DND-41 (cell line): Measurements from ENCODE around the gene NEU2.

Source experiments
- ATAC-seq: fragments of 200-7000 bp; cut with Tn5 transposase; 3 replicates; pipeline ENCODE4 v1.9.1; 2021; ENCODE audit warnings: low read depth; ENCODE audit not compliant: insufficient read depth
- DNase-seq: peaks from one replicate; pipeline ENCODE4 v3.0.0-alpha.2; 2020
- H2AFZ ChIP-seq: 2 replicates; pipeline ENCODE4 v1.6.0; 2012; ENCODE audit warnings: low read depth, low read length
- H3K27ac ChIP-seq: 2 replicates; pipeline ENCODE4 v1.5.1; 2012; ENCODE audit warnings: low read length, inconsistent platforms
- H3K27me3 ChIP-seq: fragments of 200-600 bp; sonication (generic); 2 replicates; pipeline ENCODE4 v1.6.0; 2012; ENCODE audit warnings: low read length, mild to moderate bottlenecking, inconsistent platforms; ENCODE audit not compliant: insufficient read depth, poor library complexity
- H3K36me3 ChIP-seq: 2 replicates; pipeline ENCODE4 v1.5.1; 2012; ENCODE audit warnings: low read length, inconsistent platforms; ENCODE audit not compliant: insufficient read depth
- H3K4me1 ChIP-seq: 2 replicates; pipeline ENCODE4 v1.5.1; 2012; ENCODE audit warnings: mild to moderate bottlenecking, low read length; ENCODE audit not compliant: insufficient read depth
- H3K4me2 ChIP-seq: 2 replicates; pipeline ENCODE4 v1.6.0; 2012; ENCODE audit warnings: mild to moderate bottlenecking, moderate library complexity, low read length, inconsistent platforms; ENCODE audit not compliant: insufficient read depth
- H3K4me3 ChIP-seq, 2 experiments: fragments of 200-600 bp in 1 of 2; shearing (Covaris generic) in 1 of 2; 2 replicates each; pipeline ENCODE4 v1.5.1; 2012 to 2016; ENCODE audit warnings: inconsistent platforms in 2 of 2, low read length in 2 of 2, mild to moderate bottlenecking in 2 of 2, low read depth in 1 of 2, moderate library complexity in 1 of 2
- H3K79me2 ChIP-seq: 2 replicates; pipeline ENCODE4 v1.6.0; 2012; ENCODE audit warnings: low read length, inconsistent platforms; ENCODE audit not compliant: insufficient read depth
- H3K9ac ChIP-seq: 2 replicates; pipeline ENCODE4 v1.6.0; 2012; ENCODE audit warnings: low read depth, mild to moderate bottlenecking, inconsistent platforms, low read length, moderate library complexity
- H3K9me3 ChIP-seq: 2 replicates; pipeline ENCODE4 v1.5.1; 2012; ENCODE audit warnings: low read length, moderate library complexity, mild to moderate bottlenecking, inconsistent platforms; ENCODE audit not compliant: insufficient read depth, severe bottlenecking
- H4K20me1 ChIP-seq: 2 replicates; pipeline ENCODE4 v1.6.0; 2012; ENCODE audit warnings: low read length; ENCODE audit not compliant: insufficient read depth
- EZH2 ChIP-seq: IDR thresholded peaks from 3 replicates; pipeline ENCODE4 v1.6.1; 2012; ENCODE audit warnings: borderline replicate concordance, low read depth, mild to moderate bottlenecking, moderate library complexity, low read length, inconsistent platforms; ENCODE audit not compliant: severe bottlenecking
- TF ChIP-seq, protein P1 (sequence below): IDR thresholded peaks from 2 replicates; pipeline ENCODE4 v1.5.1; 2012; ENCODE audit warnings: borderline replicate concordance, low read length, moderate library complexity, mild to moderate bottlenecking; ENCODE audit not compliant: poor library complexity, severe bottlenecking; ENCODE audit errors: extremely low read depth

NEU2 gene

DNA sequence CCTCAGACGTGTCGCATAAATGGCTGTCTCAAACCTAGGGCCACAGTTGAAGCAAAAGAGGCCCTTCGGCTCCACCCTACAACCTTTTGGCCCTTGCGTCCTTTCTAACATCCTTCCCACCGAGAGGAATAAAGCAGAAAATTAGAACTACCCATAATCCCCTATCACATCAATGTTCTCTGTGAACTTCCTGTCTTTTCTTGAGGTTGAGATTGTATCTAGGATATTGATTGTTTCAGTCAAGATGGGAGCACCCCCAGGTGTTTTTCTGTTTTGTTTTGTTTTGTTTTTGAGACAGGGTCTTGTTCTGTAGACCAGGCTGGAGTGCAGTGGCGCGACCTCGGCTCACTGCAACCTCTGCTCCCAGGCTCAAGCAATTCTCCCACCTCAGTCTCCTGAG lies 51.3 kb downstream of the NEU2 start:
- no peak overlapping the region for H3K27ac ChIP-seq
- H3K79me2 ChIP-seq: peaks cover 14% of the 10 kb centered on the region
- no peak for DNase-seq
- peaks cover 54% of the 10 kb centered on the region for H4K20me1 ChIP-seq
- TF ChIP-seq, protein P1, sequence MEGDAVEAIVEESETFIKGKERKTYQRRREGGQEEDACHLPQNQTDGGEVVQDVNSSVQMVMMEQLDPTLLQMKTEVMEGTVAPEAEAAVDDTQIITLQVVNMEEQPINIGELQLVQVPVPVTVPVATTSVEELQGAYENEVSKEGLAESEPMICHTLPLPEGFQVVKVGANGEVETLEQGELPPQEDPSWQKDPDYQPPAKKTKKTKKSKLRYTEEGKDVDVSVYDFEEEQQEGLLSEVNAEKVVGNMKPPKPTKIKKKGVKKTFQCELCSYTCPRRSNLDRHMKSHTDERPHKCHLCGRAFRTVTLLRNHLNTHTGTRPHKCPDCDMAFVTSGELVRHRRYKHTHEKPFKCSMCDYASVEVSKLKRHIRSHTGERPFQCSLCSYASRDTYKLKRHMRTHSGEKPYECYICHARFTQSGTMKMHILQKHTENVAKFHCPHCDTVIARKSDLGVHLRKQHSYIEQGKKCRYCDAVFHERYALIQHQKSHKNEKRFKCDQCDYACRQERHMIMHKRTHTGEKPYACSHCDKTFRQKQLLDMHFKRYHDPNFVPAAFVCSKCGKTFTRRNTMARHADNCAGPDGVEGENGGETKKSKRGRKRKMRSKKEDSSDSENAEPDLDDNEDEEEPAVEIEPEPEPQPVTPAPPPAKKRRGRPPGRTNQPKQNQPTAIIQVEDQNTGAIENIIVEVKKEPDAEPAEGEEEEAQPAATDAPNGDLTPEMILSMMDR: no peak
- no peak for TF ChIP-seq EZH2
- no peak overlapping the region for H3K4me2 ChIP-seq
- no peak for ATAC-seq
- peaks cover 46% of the 10 kb centered on the region for H3K36me3 ChIP-seq
- H3K4me3 ChIP-seq: no peak overlapping the region
- no peaks in the 10 kb centered on the region for H3K27me3 ChIP-seq
- no peak overlapping the region for H3K9ac ChIP-seq
- no peak overlapping the region for H2AFZ ChIP-seq
- H3K4me1 ChIP-seq: peaks cover 29% of the 10 kb centered on the region
- no peaks in the 10 kb centered on the region for H3K9me3 ChIP-seq

DNA sequence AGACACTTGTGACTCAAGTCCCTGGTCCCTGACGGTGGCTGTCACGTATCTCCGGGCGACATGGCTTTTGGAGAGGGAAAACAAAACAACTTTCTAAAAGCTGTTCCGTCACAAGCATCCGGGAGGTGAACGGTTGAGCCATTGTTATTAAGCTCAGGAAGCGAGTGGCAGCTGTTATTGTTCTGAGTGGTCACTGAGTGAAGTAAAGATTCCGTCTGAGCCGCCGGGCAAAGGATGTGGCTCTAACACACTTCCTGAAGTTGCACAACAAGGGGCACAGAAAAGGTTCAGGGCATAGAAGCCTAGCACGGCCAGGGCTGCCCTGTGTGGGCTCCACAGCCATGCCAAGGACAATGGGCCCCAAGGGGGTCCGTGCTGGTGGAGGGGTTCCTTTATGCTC lies 52.0 kb downstream of the NEU2 start:
- Histone ChIP-seq H2AFZ (no peak overlapping the region), H3K4me2 (no peak overlapping the region), H3K9me3 (no peaks in the 10 kb centered on the region), H3K4me3 (no peak overlapping the region), H3K27me3 (no peaks in the 10 kb centered on the region), H3K36me3 (peaks cover 42% of the 10 kb centered on the region), H3K4me1 (peaks cover 29% of the 10 kb centered on the region), H4K20me1 (peaks cover 54% of the 10 kb centered on the region), H3K27ac (no peak overlapping the region), H3K9ac (no peak overlapping the region), H3K79me2 (peaks cover 16% of the 10 kb centered on the region)
- TF ChIP-seq EZH2: no peak
- TF ChIP-seq, protein P1: no peak
- DNase-seq (no peak), ATAC-seq (no peak)
